ENCODE measurements around the gene UNC79.
A peak's percentile ranks its signal among the peaks of the same experiment; 100 is the strongest.

UNC79 gene

DNA sequence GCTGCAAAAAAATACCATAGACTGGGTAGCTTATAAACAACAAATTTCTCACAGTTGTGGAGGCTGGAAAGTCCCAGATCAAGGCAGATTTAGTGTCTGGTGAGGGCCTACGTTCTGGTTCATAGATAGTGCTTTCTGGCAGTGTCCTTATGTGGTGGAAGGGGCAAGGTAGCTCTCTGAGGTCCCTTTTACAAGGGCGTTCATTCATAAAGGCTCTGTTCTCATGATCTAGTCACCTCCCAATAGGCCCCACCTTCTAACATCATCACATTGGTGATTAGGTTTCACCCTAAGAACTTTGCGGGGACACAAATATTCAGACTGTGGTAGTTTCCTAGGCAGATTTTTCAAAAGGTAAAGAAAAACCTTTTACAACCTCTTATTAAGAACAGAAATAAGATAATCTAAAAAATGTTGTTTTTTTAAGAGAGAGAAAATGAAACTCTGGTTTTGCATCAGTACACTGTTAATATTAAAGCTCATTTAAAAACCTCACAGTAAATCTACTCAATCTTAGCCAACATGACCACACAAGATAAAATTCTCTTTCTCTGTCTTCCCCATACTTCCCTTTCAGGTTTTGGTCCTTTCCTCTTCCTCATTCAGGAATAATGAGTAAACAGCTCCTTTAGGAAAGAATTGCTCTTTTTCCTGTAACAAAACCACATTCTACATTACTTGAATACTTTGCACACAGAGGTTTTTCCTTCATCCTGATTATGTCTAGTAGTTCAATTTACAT is 117.5 kb downstream of the UNC79 start:
- DNase-seq (ENCODE audit: low read depth), result no peak

DNA sequence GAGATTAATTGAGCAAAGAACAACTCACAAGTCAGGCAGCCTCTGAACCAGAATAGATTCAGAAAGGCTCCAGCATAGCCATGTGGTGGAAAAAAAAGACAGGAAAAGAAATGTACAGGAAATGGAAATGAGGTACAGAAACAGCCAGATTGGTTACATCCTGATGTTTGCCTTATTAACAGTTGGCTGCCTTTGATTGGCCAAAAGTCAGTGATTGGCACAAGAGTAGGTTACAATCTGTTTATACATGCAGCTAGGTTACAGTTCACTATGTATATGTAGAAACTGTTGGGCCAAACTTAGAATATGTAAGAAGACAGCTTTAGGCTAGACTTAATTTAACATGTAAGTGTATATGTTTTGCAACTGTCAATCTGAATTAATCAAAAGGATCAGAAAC is 118.9 kb downstream of the UNC79 start:
- no peak for DNase-seq (ENCODE audit: low read depth)

DNA sequence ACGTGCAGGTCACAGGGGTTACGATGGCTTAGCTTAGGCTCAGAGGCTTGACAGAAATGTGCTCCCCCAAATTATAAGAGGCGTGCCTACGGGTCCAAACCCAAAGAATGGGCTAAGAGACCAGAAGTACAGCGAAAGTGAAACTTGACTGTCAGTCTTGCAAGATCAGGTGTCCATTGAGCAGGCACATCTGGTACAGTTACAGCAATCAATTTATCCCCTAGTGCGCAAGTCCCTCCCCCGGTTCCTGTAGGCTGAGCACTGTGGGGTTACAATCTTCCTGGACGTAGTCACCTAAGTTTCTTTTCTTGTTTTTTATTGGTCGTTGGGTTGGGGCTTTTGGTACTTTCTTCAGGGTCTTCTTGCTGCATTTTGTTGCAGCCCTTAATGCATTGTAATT is 134.2 kb downstream of the UNC79 start:
- no peak for DNase-seq (ENCODE audit: low read depth)

DNA sequence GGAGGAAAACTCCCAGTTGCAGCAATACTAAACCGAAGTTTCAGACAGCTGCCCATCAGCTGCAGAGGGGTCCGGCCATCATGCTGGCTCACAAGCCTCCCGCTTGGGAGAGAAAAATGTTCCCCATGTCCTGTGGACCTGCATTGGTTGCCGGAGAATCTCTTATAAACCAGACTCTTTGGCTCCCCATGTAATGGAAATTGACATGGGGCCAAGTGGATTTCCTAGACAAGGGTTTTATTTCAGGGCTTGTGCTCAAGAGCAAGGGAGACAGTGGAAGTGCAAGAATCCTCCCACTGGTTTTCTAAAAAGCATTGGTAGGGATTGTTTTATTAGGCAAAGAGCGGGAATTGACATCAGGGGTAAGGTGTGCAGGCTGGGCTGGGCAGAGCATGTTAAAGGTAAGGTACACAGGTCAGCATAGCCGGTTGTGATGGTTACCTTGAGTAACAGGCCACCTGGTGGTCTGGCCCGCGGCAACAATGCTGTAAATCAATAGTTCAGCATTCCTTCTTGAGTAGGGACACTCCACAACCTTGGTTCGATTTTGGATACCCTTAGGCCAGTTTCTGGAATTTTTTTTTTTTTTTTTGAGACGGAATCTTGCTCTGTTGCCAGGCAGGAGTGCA is 135.4 kb downstream of the UNC79 start:
- no peak for DNase-seq (ENCODE audit: low read depth)

DNA sequence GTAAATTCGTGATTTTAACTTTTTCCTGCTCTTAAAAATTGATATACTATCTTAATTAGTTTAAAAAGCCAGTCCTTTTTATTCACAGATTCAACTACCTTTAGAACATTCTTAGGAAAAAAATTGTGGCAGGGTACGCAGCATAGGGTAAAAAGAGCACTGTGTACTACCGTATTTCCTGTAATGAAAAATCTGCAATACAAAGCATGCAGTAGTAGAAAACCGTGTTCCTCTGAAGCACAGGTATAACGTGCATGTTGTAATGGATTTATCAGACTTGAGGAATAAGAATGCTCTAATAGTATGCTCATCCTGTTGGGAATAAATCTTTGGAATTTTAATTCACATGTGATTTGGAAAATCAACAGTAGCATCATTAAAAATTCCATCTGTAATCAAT is 140.5 kb downstream of the UNC79 start:
- no peak for DNase-seq (ENCODE audit: low read depth)

DNA sequence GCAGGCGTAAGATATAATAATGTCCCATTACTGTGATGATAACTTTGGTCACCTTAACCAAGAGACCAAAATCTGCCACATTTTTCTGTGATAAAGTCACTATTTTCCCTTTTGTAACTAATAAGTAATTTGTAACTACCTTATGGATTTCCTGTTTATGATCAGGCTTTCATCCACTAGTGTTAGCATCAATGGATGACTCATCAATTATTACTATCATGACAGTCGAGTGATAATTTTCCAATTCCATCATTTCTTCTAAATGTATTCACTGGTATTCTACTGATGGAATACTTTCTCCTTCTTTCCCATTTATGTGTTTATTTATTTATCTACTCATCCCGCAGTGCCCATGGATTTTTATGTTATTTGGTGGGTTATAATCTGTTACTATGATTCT is 148.4 kb downstream of the UNC79 start:
- no peak for DNase-seq (ENCODE audit: low read depth)

DNA sequence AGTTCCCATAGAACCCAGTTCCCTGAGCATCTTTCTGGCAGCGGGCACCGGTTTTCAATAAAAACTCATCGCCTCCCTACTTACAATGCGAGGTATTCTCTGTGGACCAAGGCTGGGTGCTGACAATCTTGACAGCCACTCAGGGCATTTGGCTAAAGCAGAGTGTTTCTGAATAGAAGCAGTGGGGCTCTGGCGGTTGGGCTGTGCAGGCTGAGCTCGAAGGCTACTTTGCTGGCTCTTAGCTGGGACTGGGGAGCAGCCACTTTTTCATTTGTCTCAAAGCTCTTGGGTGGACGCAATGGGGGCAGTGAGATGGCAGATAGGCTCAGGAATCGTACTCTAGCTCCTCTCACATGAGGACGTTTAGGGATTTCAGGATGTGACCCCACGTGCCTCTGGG is 151.8 kb downstream of the UNC79 start:
- no peak for DNase-seq (ENCODE audit: low read depth)

DNA sequence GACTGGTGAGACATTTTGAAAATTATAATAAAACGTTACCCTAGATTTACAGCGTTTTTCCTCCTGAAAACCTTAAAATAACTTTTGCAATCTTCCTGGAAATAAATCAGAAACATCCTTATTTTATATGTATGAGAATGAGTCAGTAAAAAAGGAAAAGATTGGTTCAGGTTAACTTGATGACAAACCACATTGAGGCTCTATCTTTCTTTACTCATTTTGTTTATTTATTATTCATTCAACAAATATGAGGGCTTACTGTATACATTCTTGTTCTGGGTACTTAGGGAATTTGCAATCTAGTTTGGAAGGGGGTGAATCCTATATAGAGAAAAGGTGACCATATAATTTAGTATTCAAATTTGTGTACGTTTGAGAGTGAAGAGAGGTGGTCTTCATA is 156.6 kb downstream of the UNC79 start:
- DNase-seq (ENCODE audit: low read depth), result no peak

DNA sequence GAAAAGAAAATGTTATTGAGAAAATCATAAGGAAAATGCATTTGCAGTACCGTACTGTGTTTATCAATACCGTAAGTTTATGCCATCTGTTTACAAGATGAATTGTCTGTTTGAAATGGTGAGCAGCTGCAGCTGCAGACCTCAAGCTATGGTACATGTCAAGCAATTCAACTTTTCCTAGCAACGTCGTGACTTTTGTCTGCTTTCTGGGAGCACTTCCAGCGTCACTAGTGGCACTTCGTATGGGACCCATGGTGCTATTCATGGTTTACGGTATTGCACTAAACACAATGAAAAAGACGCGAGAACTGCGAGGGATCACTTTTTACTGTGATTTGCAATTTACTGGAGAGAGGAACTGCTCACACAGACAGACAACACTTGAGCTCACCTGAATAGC is 160.8 kb downstream of the UNC79 start:
- no peak for DNase-seq (ENCODE audit: low read depth)

DNA sequence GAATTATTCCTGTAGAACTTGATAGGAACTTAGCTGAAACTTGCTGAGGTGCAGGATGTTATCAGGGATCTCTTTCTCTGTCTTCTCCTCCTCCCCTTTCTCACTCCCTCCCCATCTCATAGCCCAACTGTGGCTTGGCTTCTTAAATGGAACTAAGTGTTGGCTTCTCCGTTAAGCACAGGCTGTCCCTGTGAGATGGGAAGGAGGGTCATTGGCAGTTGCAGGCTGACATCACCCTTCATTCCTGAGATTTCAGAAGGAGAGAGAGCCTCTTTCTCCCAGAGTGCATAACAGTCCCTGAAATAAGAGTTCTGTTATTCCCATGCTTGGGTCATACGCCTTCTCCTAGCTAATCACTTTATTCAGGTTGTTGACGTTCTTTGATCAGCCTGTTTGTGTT is 162.0 kb downstream of the UNC79 start:
- no peak for DNase-seq (ENCODE audit: low read depth)

DNA sequence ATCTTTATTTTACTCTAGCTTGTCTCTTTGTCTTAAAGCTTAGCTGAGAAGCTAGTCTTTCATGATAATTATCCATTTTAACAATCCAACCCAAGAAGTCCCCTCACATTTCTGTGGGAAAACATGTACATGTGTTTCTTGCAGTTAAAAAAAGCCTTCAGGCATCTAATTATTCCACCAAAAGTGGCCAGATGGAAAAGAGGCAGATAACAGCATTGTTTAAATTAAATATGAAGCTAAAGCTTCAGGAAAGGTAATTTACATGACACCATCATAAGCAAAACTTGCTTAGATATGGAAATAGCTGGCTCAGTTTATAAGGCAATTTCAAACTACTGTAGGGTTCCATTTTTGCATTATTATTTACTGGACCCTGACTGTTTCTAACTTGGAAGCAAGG is 175.4 kb downstream of the UNC79 start:
- DNase-seq (ENCODE audit: low read depth), result no peak

DNA sequence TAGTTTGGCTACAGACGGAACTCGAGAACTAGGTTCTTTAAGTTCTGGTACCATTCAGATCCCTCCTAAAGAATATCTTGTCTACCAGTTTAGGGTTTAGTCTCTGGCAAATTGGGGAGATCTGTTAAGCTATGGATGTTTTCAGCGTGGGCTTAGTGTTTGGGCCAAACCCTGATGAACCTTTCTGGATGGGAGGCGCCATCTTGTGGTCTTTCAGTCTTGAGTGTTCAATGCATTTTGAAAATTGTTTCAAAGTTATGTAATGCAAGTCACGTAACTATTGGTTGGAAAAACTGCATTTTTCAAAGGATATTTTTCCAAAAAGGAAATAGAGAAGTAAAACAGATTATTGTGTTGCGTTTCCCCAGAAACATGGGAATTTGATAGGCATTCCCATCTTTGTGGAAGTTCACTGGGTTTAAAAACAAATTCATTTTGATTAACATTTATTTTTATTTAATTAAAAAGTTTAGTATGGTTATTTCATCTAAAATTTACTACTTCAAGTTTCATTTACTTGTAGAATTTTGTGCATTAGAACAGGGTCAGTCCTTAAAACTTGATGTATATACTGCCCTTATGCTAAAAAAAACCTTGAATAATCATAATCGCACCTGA is 188.5 kb downstream of the UNC79 start:
- peak; percentile 55 for DNase-seq (ENCODE audit: low read depth)

DNA sequence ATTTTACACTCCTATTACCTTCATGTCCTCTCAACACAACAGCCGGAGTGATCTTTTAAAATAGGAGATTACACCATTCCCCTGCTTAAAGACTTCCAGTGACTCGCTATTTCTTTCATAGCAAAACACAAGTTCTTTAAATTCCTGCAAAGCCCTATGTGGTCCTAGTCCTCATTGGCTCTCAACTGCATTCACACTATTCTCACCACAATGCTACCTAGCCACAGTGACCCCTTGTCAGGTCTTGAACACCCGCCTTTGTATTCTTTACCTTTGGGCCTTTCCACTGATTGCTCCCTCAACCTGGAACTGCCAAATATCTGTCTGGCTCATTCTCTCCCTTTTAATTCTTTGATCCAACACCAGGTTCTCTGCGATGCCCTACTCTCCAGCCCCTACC is 197.3 kb downstream of the UNC79 start:
- no peak for DNase-seq (ENCODE audit: low read depth)

DNA sequence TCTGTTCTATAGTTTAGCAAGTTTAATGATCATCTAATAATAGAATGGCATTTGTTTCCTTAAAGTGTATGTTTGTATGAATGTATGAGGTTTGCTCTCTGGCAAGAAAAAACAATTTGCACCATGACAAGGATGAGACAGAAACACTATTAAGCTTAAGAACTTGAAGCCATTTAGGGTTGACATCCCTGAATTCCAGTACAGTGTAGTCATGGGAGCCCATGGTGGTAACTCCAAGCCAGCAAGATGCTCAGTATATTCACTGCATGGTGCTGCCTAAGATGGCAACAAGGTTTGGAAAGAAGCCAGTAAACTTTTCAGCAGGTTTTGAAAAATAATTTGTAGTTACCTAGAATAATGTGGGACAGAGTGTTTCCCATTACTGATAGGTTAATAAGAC is 198.9 kb downstream of the UNC79 start:
- no peak for DNase-seq (ENCODE audit: low read depth)

DNA sequence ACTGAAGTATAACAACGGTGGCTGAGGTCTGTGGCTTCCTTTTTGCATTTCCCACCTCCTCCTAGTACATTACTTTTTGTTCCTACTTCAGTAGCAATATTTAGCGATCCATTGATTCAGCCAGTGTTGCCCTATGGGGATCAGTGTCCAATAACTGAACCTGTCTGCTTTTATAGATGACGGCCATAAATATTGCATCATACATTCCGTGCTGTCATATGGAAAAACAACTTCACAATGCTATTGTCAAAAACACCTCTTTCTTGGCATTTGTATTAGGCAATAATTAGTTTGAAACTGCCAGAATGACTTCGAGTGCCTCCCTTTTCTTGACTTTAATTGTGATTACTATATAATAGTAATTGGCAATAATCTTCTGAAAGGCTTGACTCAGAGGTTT is 208.1 kb downstream of the UNC79 start:
- no peak for DNase-seq (ENCODE audit: low read depth)

DNA sequence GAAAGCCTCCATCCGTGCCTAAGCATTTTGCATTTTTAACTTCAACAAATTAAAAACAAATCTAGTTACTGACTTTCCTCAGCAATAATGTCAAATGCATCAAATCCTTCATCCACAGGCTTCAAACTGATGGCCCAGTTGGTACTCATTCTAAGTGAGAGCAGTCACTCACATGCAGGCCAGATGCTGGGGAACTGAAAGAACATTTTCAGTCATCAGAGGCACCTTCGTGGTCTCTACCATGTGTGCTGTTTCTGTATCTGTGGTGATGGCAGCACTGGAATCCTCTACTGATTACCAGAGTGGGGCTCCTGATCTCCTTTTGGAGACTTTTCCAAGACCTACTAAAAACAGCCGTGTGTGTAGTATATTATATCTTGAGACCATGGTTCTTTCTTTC is 212.4 kb downstream of the UNC79 start:
- DNase-seq (ENCODE audit: low read depth), result no peak

DNA sequence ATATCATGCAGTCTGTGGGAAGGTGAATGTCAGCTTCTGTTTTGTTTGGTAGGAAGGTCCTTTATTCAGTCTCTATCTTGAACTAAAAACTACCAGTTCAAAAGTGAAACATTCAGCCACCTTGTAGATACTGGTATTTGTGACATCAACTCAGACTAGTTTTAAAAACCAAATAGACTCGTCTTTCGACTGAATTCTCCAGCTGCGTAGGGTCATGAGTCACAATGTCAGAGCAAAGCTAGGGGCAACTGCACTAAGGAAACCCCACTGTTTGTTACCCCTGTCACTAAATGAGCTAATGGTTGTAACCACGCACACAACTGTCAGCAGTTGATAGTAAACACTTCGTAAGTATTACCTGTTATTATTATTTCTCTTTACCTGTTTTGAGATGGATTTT is 212.9 kb downstream of the UNC79 start:
- DNase-seq (ENCODE audit: low read depth), result no peak

DNA sequence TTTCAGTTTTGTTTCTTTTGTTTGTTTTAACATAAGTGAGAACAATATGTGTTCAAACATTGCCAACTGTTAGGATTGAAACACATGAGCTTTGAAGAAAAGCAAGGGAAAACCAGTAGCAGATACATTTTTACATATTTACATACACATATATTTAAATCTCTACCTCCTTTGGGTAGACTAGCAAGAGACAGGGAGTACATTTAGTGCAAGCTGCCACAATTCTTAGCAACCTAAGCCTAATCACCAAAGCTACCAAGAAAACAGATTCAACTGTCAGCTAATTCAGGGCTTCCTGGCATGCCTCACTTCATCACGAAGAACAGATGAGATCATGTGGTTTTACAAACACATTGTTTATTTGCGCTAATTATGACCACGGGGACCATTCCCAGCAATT is 214.5 kb downstream of the UNC79 start:
- no peak for DNase-seq (ENCODE audit: low read depth)

DNA sequence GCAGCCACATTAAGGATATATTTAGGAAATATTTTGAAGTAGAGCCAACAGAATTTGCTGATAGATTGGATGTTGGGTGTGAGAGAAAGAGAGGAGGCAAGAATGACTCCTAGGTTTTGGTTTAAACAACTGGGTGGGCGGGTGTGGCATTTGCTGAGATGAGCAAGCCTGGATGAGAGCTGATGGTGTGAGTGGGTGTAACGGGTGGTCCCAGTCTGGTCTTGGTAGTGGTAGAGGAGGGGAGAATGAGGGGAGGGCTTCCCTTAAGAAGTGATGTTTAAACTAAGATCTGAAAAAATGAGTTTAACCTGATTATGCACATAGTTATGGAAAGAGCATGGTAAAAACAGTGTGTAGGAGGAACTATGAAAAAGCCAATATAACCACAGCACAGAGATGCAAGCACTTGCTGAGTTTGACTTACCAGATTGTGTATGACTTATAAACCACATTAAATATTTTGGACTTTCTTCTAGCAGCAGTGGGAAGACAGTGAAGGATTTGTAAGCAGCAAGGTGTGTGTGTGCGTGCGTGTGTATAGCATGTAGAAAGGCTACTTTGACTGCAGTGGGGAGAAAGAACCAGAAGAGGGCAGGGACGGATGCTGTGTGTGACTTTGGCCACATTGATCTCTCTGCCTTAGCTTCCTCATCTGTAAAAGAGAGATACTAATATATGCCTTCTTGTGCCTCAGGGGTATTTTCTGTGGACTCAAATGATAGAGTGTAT is 217.9 kb downstream of the UNC79 start:
- no peak for DNase-seq (ENCODE audit: low read depth)

DNA sequence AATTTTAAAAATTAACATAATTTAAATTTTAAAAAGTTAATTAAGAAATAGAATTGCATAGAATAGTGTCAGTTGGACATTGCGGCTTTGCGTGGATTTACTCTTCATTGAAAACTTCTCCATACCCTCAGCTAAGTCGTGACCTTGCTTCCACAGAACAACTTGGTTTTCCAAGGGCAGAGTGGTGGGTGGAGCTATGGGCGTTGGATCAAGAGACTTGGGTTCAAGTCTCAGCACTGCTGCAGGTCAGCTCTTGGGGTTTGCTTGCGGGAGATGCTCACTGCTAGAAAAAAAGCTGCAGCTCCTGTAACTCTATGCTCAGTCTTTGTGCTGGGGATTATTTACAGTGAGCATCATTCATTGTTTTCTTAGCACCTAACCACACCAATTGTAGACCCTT is 223.9 kb downstream of the UNC79 start:
- DNase-seq (ENCODE audit: low read depth), result no peak

DNA sequence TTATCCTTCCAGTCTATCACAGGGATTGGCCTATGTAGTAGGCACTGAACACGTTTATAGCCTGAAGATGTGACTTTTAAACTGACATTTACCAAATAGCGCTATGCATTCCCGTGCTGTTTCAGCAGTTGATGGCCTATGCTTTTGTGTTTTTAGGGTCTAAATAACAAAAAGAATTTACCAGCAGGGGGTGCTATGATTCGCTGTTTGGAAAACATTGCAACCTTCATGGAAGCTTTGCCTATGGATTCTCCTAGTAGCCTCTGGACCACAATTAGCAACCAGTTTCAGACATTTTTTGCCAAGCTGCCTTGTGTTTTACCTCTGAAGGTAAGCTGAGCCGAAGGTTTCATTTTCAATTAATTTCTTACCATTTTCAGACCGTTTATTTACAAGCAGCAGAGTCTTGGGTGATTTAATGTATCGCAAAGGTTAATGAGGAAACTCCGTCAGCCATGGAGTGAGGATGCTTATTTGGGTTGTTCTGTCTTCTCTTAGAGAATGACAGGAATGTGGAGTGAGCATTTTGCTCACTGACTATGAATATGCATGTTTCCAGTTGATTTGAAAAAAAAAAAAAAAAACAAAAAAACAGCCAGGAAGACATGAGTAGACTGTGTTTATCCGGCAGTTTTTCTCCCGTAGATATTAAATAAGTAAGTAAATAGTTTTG is 224.5 kb downstream of the UNC79 start:
- peak; percentile 37 for DNase-seq (ENCODE audit: low read depth)

DNA sequence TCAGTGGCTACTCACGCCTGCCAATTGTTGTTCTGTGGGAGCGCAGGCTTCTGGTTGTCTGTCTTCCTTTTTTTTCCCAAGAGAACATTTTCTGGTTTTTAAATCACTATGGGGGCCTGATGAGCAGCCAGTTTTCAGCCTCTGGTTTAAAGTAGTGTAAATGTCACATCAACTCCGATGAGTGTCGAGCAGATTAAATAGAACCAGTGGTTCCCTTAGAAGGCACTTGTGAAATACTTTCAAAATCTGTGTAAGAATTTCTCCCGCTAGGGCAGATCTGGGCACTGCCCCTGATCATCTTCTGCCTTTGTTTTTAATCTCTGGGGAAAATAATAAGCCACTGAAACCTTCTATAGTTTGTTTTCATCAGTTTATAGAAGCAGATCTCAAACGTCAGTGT is 227.1 kb downstream of the UNC79 start:
- DNase-seq (ENCODE audit: low read depth), result no peak

DNA sequence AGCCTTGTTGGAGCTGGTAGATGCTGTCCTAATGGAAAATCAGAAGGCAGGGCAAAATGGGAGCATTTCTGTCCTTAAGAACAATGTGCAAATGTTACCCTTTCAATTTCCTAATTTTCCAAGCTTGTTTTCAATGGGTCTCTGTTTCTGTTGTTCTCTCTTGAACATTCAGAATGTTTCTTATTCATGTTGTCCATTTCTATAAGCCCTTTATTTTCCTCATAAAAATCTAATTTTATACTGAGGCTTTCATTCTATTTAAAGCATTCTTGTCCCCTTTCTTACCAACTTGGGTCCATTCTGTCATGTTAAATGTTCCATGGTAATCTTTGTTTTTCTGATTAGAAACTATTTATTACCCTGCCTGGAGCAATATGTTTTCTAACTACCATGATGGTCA is 232.6 kb downstream of the UNC79 start:
- DNase-seq (ENCODE audit: low read depth), result no peak
